IPS-NIHi7 (cell line): ENCODE data around the gene SLC39A10.
A peak's percentile ranks its signal among the peaks of the same experiment; 100 is the strongest.
"Not testable (repeated sequence)": the region's sequence is repeated elsewhere in the genome, so short reads cannot be mapped to it uniquely, and the experiment has no call there.

Source experiments
- DNase-seq: peaks from one replicate; pipeline ENCODE4 v3.0.0; 2012; ENCODE audit warnings: mixed read lengths; ENCODE audit errors: extremely low spot score

SLC39A10 gene

GRCh38 chr2:195672674-195673073, 15.6 kb downstream of the SLC39A10 start:
- DNase-seq: peak; percentile 36

GRCh38 chr2:195674491-195675221, 17.6 kb downstream of the SLC39A10 start:
- DNase-seq: no peak

- DNase-seq: no peak
Measured at GRCh38 chr2:195675783-195676427, 18.9 kb downstream of the SLC39A10 start.

DNA sequence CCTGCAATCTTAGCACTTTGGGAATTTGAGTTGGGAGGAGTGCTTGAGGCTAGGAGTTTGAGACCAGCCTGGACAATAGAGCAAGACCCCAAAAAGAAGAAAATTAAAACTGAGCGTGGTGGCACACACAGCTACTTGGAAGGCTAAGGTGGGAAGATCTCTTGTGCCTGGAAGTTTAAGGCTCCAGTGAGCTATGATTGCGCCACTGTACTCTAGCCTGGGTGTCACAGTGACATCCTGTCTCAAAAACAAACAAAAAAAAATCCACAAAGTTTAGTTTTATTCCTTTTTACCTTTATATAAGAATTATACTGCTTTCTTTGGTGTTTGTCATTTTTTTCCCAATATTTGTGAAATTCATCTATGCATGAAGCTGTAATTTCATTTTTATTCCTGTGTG, 20.3 kb downstream of the SLC39A10 start:
- no peak for DNase-seq

DNA sequence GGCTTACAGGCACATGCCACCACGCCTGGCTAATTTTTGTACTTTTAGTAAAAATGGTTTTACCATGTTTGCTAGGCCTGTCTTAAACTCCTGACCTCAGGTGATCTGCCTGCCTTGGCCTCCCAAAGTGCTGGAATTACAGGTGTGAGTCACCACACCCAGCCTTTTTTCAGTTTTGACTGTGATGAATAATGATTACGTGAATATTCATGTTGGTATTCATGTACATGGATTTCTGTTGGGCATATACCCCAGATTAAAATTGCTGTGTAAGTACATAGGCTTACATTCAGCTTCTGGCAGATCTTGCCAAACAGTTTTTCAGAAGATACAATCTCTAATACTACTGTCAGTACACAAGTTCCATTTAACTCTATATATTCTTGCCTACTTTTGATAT, 20.9 kb downstream of the SLC39A10 start:
- no peak for DNase-seq

DNA sequence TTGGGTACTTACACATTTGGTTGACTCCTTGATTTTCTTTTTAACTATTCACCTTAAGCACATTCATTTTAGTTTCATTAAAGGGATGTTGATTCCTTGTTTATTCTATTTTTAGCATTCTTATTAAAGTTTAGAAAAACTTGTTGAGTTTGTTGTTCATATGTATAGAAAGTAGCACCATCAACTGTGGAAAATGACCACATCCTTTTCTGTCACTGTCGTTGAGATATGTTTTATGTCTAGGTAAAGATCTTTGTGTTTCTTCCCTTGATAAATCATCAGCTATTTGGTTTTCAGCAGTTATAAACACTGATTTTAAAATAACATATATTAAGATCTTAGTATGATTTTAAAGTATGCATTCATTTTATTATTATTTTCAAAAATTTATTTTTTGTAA, 25.1 kb downstream of the SLC39A10 start:
- no peak for DNase-seq

DNA sequence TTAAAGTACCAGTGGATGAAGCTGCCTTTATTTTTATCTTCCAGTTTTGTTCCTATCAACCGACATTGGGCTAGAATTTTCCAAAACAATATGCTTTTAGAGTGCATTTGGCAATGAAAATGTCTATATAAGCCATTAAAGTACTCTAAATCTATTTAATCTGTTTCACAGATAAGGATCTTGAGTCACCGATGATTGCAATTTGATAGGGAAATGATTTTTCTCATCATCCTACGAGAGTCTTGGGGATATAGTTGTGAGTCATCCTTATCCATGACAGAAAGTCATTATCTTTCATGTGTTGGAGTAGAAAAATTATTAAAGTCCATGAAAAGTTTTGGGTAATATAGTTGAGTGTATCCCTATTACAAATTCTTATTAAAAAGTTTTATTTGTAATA, 26.1 kb downstream of the SLC39A10 start:
- no peak for DNase-seq

- DNase-seq: no peak
Measured at GRCh38 chr2:195686564-195686963, 29.5 kb downstream of the SLC39A10 start.

DNA sequence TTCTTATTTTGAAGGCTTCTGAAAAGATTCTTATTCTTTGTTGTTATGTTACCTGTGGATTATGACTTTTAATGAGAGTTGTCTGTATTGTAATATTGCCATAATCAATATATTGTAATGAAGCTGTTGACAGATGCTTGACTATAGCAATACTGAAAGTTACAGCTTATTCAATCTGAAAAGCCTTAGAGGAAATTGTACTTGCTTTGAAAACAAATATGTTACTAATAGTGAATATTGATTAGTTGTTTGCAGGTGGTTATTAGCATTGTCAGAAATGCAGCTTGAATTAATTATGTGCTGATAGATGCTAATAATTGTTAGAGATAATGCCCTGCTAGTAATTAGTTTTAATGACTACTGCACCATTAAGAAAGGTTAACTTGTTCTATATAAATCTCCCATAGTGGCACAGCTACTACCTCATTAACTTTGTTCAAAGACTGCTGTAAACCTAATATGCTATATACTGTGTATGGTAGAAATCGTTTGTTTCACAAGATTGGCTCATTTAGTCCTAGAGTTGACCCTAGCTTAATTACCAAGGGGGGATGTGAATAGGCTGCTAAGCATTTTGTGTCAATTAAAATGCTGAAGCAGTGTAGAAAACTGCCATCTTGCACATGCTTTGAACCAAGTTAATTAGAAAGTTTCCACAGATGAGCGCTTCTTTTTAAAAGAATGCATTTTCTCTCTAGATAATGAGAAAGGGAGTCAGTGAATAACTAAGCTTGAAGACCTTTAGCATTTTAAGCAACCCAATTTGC, 30.5 kb downstream of the SLC39A10 start:
- no peak for DNase-seq

- not testable (repeated sequence) for DNase-seq
Measured at GRCh38 chr2:195692531-195692930, 35.5 kb downstream of the SLC39A10 start.

- no peak for DNase-seq
Measured at GRCh38 chr2:195694553-195694952, 37.5 kb downstream of the SLC39A10 start.

- peak; percentile 14 for DNase-seq
Measured at GRCh38 chr2:195695002-195695631, 38.1 kb downstream of the SLC39A10 start.

GRCh38 chr2:195696012-195696411, 39.0 kb downstream of the SLC39A10 start:
- no peak for DNase-seq

GRCh38 chr2:195697681-195698220, 40.7 kb downstream of the SLC39A10 start:
- no peak for DNase-seq

DNA sequence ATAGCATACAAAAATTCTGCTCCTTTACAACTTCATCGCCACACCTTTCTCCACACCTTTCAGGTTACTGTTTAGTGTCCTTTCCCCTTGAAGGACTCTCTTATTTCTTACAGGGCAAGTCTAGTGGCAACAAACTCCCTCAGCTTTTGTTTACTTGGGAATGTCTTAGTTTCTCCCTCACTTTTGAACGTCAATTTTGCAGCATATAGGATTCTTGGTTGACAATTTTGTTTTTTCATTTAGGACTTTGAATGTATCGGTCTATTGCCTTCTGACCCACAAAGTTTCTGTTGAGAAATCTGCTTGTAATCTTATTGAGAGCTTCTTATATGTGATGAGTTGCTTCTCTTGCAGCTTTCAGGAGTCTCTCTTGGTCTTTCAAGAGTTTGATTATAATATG, 43.5 kb downstream of the SLC39A10 start:
- no peak for DNase-seq

DNA sequence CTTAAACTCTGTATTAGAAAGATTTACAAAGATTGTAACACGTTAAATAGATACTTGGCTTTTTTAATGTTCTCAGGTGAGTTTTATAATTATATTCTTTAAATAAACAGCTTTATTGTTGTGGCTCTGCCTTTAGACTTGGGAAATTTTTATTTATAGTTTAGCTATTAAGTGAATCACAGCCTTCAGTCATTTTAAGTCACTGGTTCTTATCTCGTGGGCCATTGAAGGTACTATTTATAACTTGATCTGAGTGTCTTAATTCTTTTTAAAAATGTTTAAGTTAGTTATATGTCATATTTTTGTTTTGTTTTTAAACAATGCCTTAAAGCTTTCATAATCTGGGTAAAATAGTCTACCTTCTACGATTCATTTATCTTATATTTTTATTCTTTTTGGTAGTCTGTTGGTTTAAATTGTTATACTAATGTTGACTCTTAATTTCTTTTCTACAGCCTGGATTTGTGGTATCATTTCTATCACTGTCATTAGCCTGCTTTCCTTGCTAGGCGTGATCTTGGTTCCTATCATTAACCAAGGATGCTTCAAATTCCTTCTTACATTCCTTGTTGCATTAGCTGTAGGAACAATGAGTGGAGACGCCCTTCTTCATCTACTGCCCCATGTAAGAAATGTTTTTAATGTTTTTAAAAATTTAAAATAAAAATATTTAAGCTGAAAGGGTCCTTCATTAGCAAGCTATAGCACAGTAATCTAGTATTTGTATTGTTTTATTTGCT, 49.3 kb downstream of the SLC39A10 start:
- DNase-seq: peak; percentile 21

DNA sequence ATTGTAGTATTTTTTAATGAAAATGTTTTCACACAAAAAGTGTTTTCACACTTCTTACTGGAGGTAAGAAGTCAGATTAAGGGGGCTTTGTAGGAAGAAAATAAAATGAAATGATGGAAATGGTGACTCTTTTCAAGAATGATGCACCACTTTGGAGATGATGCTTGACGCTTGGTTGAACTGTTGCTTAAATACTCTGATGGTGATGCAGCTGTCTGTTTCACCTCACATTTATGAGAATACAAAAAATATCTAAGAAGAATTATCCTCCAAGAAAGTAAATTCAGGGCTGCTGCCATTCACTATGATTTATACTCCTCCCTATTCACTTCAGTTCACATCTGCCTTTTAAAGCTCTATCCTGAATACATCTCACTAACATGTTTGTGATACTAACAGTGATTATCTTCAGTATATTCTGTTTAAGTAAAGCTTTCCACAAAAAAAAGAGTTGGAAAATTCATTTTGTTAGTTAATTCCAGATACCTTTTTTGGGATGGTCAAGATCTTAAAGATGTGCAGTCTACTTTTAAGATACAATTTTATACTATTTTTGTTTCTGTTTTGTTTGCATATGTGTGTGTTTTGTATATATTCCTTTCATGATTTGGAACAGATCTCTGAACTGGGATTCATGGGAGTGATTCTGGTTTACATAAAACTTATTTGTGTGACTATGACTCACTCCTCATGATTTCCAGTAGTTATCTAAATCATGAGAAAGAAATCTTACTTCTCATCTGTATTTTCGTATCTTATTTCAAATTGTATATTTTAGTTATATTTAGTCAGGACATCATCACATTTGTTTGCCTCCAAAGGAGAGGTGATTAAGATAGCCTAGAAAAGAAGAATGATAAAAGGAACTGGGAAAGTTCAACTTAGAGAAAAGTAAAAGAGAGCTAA, 53.1 kb downstream of the SLC39A10 start:
- DNase-seq: no peak

DNA sequence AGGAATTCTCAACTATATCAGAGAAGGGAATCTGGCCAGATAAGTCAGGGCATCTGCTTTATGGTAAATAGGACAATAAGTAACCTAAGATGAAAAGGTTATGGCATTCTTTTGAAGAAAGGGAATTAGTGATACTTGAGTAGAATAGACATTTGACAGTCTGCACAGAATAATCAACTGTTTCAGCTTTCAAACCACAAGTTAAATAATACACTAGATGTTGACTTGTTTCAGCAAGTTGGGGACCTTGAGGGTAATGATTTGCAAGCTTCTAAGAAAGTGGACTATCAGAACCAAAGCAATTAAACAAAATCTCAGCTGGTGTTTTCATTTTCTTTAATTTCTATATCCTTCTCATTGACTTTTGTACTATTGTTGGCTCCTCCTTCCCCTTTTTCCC, 54.5 kb downstream of the SLC39A10 start:
- DNase-seq: no peak

DNA sequence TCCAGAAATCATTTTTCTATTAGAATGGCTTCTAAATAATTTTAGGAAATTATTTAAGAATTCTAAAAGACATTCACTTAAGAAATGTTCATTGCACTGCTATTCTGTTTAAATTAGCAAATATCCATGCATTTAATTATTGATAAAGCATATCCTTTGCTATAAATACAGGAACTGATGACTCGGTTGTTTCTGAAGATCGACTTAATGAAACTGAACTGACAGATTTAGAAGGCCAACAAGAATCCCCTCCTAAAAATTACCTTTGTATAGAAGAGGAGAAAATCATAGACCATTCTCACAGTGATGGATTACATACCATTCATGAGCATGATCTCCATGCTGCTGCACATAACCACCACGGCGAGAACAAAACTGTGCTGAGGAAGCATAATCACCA, 59.4 kb downstream of the SLC39A10 start:
- no peak for DNase-seq

- no peak for DNase-seq
Measured at GRCh38 chr2:195721042-195721441, 64.0 kb downstream of the SLC39A10 start.
